ENCODE results near the gene PNPT1. TPM values are rescaled to one million over a fixed set of nuclear protein-coding genes. Genes with fewer than 3 reads are reported as not detected.
A peak's percentile ranks its signal among the peaks of the same experiment; 100 is the strongest.

PNPT1 gene
- total and polyA plus RNA-seq, 2 of the 13 experiments (the other 11 are each of a cell fraction or from before 2014, with no cell fraction given), result 23.4 to 61.0 TPM

DNA sequence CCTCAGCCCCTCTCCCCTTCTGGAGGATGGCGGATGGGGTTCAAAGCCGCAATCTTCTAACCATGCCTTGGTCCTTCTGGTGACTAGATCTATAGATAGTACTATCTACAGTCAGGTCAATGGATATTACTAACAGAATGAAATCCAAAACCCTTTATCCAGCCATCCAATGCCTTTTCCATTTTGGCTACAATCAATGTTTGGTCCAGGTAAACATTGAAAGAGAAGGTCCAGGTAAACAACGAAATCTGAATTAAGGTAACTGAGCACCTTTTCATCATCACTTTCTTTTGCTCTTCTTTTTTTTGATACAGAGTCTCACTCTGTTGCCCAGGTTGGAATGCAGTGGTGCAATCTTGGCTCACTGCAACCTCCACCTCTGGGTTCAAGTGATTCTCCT is 85.9 kb downstream of the PNPT1 start:
- Histone ChIP-seq H4K20me1 (ENCODE audit: insufficient read depth, low read length) (no peaks in the 10 kb centered on the region), H3K9ac (ENCODE audit: insufficient read depth, low read depth, low read length) (no peak overlapping the region), H3K4me3 (replicated peaks in 1 of 3; ENCODE audit: insufficient read depth in 1 of 3, low read depth in 2 of 3, low read length in 3 of 3) (no peak overlapping the region), H2AFZ (ENCODE audit: low read length) (no peak overlapping the region), H3K27ac (ENCODE audit: extremely low read length, insufficient read depth, low read length) (no peak overlapping the region), H3K27me3 (ENCODE audit: control insufficient read depth in 1 of 2, insufficient read depth in 2 of 2, low read length in 2 of 2) (no peaks in the 10 kb centered on the region), H3K9me3 (ENCODE audit: low read length) (no peaks in the 10 kb centered on the region), H3K4me2 (ENCODE audit: low read depth, low read length) (no peak overlapping the region), H3K4me1 (ENCODE audit: insufficient read depth, low read length) (peaks cover 35% of the 10 kb centered on the region), H3K79me2 (ENCODE audit: insufficient read depth, low read length) (peaks cover 57% of the 10 kb centered on the region), H3K36me3 (replicated peaks in 1 of 2; ENCODE audit: control insufficient read depth in 1 of 2, insufficient read depth in 2 of 2, low read length in 2 of 2) (peaks cover 2 to 32% of the 10 kb centered on the region in 2 experiments)
- TF ChIP-seq, protein P1, sequence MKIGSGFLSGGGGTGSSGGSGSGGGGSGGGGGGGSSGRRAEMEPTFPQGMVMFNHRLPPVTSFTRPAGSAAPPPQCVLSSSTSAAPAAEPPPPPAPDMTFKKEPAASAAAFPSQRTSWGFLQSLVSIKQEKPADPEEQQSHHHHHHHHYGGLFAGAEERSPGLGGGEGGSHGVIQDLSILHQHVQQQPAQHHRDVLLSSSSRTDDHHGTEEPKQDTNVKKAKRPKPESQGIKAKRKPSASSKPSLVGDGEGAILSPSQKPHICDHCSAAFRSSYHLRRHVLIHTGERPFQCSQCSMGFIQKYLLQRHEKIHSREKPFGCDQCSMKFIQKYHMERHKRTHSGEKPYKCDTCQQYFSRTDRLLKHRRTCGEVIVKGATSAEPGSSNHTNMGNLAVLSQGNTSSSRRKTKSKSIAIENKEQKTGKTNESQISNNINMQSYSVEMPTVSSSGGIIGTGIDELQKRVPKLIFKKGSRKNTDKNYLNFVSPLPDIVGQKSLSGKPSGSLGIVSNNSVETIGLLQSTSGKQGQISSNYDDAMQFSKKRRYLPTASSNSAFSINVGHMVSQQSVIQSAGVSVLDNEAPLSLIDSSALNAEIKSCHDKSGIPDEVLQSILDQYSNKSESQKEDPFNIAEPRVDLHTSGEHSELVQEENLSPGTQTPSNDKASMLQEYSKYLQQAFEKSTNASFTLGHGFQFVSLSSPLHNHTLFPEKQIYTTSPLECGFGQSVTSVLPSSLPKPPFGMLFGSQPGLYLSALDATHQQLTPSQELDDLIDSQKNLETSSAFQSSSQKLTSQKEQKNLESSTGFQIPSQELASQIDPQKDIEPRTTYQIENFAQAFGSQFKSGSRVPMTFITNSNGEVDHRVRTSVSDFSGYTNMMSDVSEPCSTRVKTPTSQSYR (CRISPR knock-in tag; IDR thresholded peaks at IDR 0.05; ENCODE audit: borderline replicate concordance), result no peak
- TF ChIP-seq, protein P2, sequence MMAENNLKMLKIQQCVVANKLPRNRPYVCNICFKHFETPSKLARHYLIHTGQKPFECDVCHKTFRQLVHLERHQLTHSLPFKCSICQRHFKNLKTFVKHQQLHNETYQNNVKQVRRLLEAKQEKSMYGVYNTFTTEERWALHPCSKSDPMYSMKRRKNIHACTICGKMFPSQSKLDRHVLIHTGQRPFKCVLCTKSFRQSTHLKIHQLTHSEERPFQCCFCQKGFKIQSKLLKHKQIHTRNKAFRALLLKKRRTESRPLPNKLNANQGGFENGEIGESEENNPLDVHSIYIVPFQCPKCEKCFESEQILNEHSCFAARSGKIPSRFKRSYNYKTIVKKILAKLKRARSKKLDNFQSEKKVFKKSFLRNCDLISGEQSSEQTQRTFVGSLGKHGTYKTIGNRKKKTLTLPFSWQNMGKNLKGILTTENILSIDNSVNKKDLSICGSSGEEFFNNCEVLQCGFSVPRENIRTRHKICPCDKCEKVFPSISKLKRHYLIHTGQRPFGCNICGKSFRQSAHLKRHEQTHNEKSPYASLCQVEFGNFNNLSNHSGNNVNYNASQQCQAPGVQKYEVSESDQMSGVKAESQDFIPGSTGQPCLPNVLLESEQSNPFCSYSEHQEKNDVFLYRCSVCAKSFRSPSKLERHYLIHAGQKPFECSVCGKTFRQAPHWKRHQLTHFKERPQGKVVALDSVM (CRISPR knock-in tag; IDR thresholded peaks at IDR 0.05), result peak; percentile 33; the same call in 1 of the 2 replicates
- no peak for TF ChIP-seq ZSCAN22 (CRISPR knock-in tag; IDR thresholded peaks at IDR 0.05)
- no peak for TF ChIP-seq ZNF138 (CRISPR knock-in tag; IDR thresholded peaks at IDR 0.05; ENCODE audit: low read depth)
- TF ChIP-seq RARG (CRISPR knock-in tag; IDR thresholded peaks at IDR 0.05; ENCODE audit: low read depth), result no peak
- BruUV-seq (replicated peaks), result no TSS peak
- no peak for FAIRE-seq
- no peak for DNase-seq (ENCODE audit: low spot score)
- WGBS (ENCODE audit: low lambda C conversion rate), result 96% methylated on average over 3 of the region's 3 CpGs
- CTCF ChIA-PET (ENCODE audit: low intra/inter-chr PET ratio, low total read pairs), result no interaction called here
- ATAC-seq, result no peak
- intact Hi-C loops (cut with micrococcal nuclease; ENCODE audit: unreplicated experiment) (no loop called here), in situ Hi-C loops (cut with HindIII; ENCODE audit: extremely low pct_ligation_motif_present, low pct_unique_long_range_greater_than_20kb) (no loop called here)
- POLR2A ChIA-PET, result interaction anchor here (1.0 kb wide), 1 partner anchor 10 kb away, joined by 5 read pairs; no protein-coding TSS in a partner anchor
